ENCODE data around the gene PCDHB11. TPM values are rescaled to one million over a fixed set of nuclear protein-coding genes. Genes with fewer than 3 reads are reported as not detected.
"Not testable (repeated sequence)": the region's sequence is repeated elsewhere in the genome, so short reads cannot be mapped to it uniquely, and the experiment has no call there.

PCDHB11 gene
- total and polyA plus RNA-seq, 2 donors (not counting 1 experiment from before 2014, with no cell fraction given) = not detected

- H3K79me2 ChIP-seq (ENCODE audit: control insufficient read depth, insufficient read depth, low read length); H3K4me3 Mint-ChIP-seq; H3K27me3 ChIP-seq (replicated peaks in 1 of 4; ENCODE audit: control extremely low read depth in 1 of 4, control insufficient read depth in 3 of 4, insufficient read depth in 4 of 4, low read length in 3 of 4); intact Hi-C loops (cut with micrococcal nuclease); H4K20me1 ChIP-seq (ENCODE audit: control insufficient read depth, insufficient read depth, low read length, poor library complexity, severe bottlenecking); H3K4me1 ChIP-seq (ENCODE audit: control insufficient read depth in 2 of 2, insufficient read depth in 2 of 2, low read length in 2 of 2); CTCF ChIA-PET; H3K4me3 ChIP-seq (ENCODE audit: control extremely low read depth in 1 of 5, extremely low read depth in 1 of 5, insufficient read depth in 1 of 5, low read depth in 2 of 5, low read length in 4 of 5); H3K27ac Mint-ChIP-seq; DNase-seq; H3K36me3 ChIP-seq (replicated peaks in 1 of 2; ENCODE audit: control extremely low read depth in 1 of 2, control insufficient read depth in 1 of 2, extremely low read depth in 1 of 2, insufficient read depth in 2 of 2, low read length in 1 of 2); H2AFZ ChIP-seq (ENCODE audit: insufficient read depth, low read depth, low read length, poor library complexity, severe bottlenecking); H3K9me3 Mint-ChIP-seq (ENCODE audit: insufficient read depth); H3K4me2 ChIP-seq (replicated peaks; ENCODE audit: low read depth, low read length, poor library complexity, severe bottlenecking); POLR2A ChIA-PET; ATAC-seq (ENCODE audit: low read depth); H3K27ac ChIP-seq (ENCODE audit: low read length in 2 of 2); H3K9ac ChIP-seq (ENCODE audit: low read length); H3K4me1 Mint-ChIP-seq: not testable (repeated sequence)
- H3K9me3 ChIP-seq (ENCODE audit: control extremely low read depth in 1 of 3, control insufficient read depth in 2 of 3, insufficient read depth in 1 of 3, low read length in 2 of 3) = peaks cover 0 to 38% (median 12%) of the 10 kb centered on the region in 3 donors
- H3K27me3 Mint-ChIP-seq = peaks cover 31% of the 10 kb centered on the region
- 44% methylated on average over 27 of the region's 36 CpGs for WGBS (ENCODE audit: insufficient coverage)
Observed at GRCh38 chr5:141152096-141152495, 47.3 kb upstream of the PCDHB11 start.

GRCh38 chr5:141155540-141156374 lies 43.7 kb upstream of the PCDHB11 start:
- no peak overlapping the region for H3K27ac Mint-ChIP-seq
- no peak overlapping the region for H2AFZ ChIP-seq (ENCODE audit: insufficient read depth, low read depth, low read length, poor library complexity, severe bottlenecking)
- 36% methylated on average over 20 of the region's 21 CpGs for WGBS (ENCODE audit: insufficient coverage)
- peaks cover 0 to 8% (median 5%) of the 10 kb centered on the region in 4 experiments for H3K27me3 ChIP-seq (replicated peaks in 1 of 4; ENCODE audit: control extremely low read depth in 1 of 4, control insufficient read depth in 3 of 4, insufficient read depth in 4 of 4, low read length in 3 of 4)
- intact Hi-C loops (cut with micrococcal nuclease) = no loop called here
- no peak overlapping the region for H3K4me3 Mint-ChIP-seq
- no peaks in the 10 kb centered on the region for H3K79me2 ChIP-seq (ENCODE audit: control insufficient read depth, insufficient read depth, low read length)
- ChIA-PET POLR2A (no interaction called here), CTCF (no interaction called here)
- H3K4me1 ChIP-seq (ENCODE audit: control insufficient read depth in 2 of 2, insufficient read depth in 2 of 2, low read length in 2 of 2) = no peaks in the 10 kb centered on the region
- peaks cover 2 to 40% (median 7%) of the 10 kb centered on the region in 3 donors for H3K9me3 ChIP-seq (ENCODE audit: control extremely low read depth in 1 of 3, control insufficient read depth in 2 of 3, insufficient read depth in 1 of 3, low read length in 2 of 3)
- no peaks in the 10 kb centered on the region for H4K20me1 ChIP-seq (ENCODE audit: control insufficient read depth, insufficient read depth, low read length, poor library complexity, severe bottlenecking)
- ATAC-seq (ENCODE audit: low read depth) (no peak), DNase-seq (no peak)
- no peaks in the 10 kb centered on the region for H3K36me3 ChIP-seq (replicated peaks in 1 of 2; ENCODE audit: control extremely low read depth in 1 of 2, control insufficient read depth in 1 of 2, extremely low read depth in 1 of 2, insufficient read depth in 2 of 2, low read length in 1 of 2)
- no peaks in the 10 kb centered on the region for H3K9me3 Mint-ChIP-seq (ENCODE audit: insufficient read depth)
- no peak overlapping the region for H3K27ac ChIP-seq (ENCODE audit: low read length in 2 of 2)
- H3K4me3 ChIP-seq (ENCODE audit: control extremely low read depth in 1 of 5, extremely low read depth in 1 of 5, insufficient read depth in 1 of 5, low read depth in 2 of 5, low read length in 4 of 5) = no peak overlapping the region
- TF ChIP-seq CTCF (IDR thresholded peaks at IDR 0.05) = no peak
- TF ChIP-seq EZH2 (IDR thresholded peaks at IDR 0.05; ENCODE audit: borderline replicate concordance, insufficient read depth, low read depth, low read length, poor library complexity, severe bottlenecking) = no peak
- H3K4me2 ChIP-seq (replicated peaks; ENCODE audit: low read depth, low read length, poor library complexity, severe bottlenecking) = no peak overlapping the region
- peaks cover 19% of the 10 kb centered on the region for H3K27me3 Mint-ChIP-seq
- H3K9ac ChIP-seq (ENCODE audit: low read length) = no peak overlapping the region
- no peaks in the 10 kb centered on the region for H3K4me1 Mint-ChIP-seq

- H3K9ac ChIP-seq (ENCODE audit: low read length); H3K36me3 ChIP-seq (replicated peaks in 1 of 2; ENCODE audit: control extremely low read depth in 1 of 2, control insufficient read depth in 1 of 2, extremely low read depth in 1 of 2, insufficient read depth in 2 of 2, low read length in 1 of 2); H3K4me3 ChIP-seq (ENCODE audit: control extremely low read depth in 1 of 5, extremely low read depth in 1 of 5, insufficient read depth in 1 of 5, low read depth in 2 of 5, low read length in 4 of 5); H3K27me3 ChIP-seq (replicated peaks in 1 of 4; ENCODE audit: control extremely low read depth in 1 of 4, control insufficient read depth in 3 of 4, insufficient read depth in 4 of 4, low read length in 3 of 4); H3K27ac ChIP-seq (ENCODE audit: low read length in 2 of 2); H3K4me1 ChIP-seq (ENCODE audit: control insufficient read depth in 2 of 2, insufficient read depth in 2 of 2, low read length in 2 of 2); intact Hi-C loops (cut with micrococcal nuclease); H3K4me3 Mint-ChIP-seq; DNase-seq; ATAC-seq (ENCODE audit: low read depth); H3K27ac Mint-ChIP-seq; H3K4me2 ChIP-seq (replicated peaks; ENCODE audit: low read depth, low read length, poor library complexity, severe bottlenecking); H3K9me3 Mint-ChIP-seq (ENCODE audit: insufficient read depth); H3K4me1 Mint-ChIP-seq; CTCF ChIA-PET; H4K20me1 ChIP-seq (ENCODE audit: control insufficient read depth, insufficient read depth, low read length, poor library complexity, severe bottlenecking); H2AFZ ChIP-seq (ENCODE audit: insufficient read depth, low read depth, low read length, poor library complexity, severe bottlenecking); POLR2A ChIA-PET; H3K79me2 ChIP-seq (ENCODE audit: control insufficient read depth, insufficient read depth, low read length): not testable (repeated sequence)
- H3K27me3 Mint-ChIP-seq = peaks cover 14% of the 10 kb centered on the region
- peaks cover 2 to 25% (median 2%) of the 10 kb centered on the region in 3 donors for H3K9me3 ChIP-seq (ENCODE audit: control extremely low read depth in 1 of 3, control insufficient read depth in 2 of 3, insufficient read depth in 1 of 3, low read length in 2 of 3)
- WGBS (ENCODE audit: insufficient coverage) = 47% methylated on average over 22 of the region's 38 CpGs
Observed at GRCh38 chr5:141157356-141157755, 42.1 kb upstream of the PCDHB11 start.

Data from B cell (primary cell).